Fibroblast of villous mesenchyme (primary cell): Measurements from ENCODE around the gene ERVH48-1. TPM values are rescaled to one million over a fixed set of nuclear protein-coding genes. Genes with fewer than 3 reads are reported as not detected.
"Not testable (repeated sequence)": the region's sequence is repeated elsewhere in the genome, so short reads cannot be mapped to it uniquely, and the experiment has no call there.

Experiments
- DNase-seq: peaks from one replicate; pipeline ENCODE4 v3.0.0-alpha.2; 2010; ENCODE audit warnings: low read depth
- H3K4me3 ChIP-seq: 2 replicates; pipeline ENCODE4 v1.5.1; 2011; ENCODE audit warnings: low read depth, mild to moderate bottlenecking, low read length
- CTCF ChIP-seq: IDR thresholded peaks from 2 replicates; pipeline ENCODE4 v1.5.1; 2012; ENCODE audit warnings: low read depth, mild to moderate bottlenecking, low read length; ENCODE audit not compliant: insufficient read depth
- total RNA-seq: library from RNA; depleted of rRNA; stranded (reverse); fragments of >200 nt; gene quantifications from 2 replicates; pipeline ENCODE4 v1.2.3, GENCODE V29; 2012

Gene ERVH48-1
- total RNA-seq, 1 donor = not detected

DNA sequence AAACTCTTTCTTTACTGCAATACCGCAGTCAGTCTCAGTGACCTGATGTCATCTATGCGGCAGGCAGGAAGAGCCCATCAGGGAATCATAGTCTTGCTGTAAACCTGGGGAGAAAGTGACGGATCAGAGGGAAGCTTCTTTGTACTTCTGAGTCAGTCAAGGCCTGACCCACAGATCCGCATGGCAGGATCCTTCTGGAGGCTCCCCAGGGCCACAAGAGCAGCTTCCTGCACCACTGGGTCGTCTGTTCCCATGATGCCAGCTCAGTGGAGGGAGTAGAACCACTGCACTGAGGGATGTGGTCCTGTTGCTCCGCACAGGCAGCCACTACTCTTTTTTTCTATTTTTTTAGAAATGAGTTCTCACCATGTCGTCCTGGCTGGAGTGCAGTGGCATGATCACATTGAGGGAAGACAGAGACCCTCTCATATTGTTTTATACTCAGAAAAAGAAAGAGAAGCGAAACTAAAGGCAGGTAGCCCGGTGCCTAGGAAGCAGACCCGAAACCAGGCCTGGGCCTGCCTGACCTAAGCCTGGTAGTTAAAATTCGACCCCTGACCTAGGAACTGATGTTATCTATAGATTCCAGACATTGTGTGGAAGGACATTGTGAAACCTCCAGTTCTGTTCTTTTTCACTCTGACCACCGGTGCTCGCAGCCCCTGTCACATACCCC lies 6.3 kb upstream of the ERVH48-1 start:
- peak; percentile 46 for DNase-seq
- peak overlapping the region; percentile 64 for H3K4me3 ChIP-seq
- TF ChIP-seq CTCF = no peak

DNA sequence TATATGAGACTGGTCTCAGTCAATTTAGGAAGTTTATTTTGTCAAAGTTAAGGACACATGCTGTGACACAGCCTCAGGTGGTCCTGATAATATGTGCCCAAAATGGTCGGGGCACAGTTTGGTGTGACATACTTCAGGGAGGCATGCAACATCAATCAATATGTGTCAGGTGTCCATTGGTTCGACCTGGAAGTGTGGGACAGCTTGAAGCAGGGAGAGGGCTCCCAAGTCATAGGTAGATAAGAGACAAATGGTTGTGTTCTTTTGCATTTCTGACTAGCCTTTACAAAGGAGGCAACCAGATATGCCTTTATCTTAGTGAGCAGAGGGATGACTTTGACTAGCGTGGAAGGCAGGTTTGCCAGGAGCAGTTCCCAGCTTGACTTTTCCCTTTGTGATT lies 4.5 kb upstream of the ERVH48-1 start:
- no peak for TF ChIP-seq CTCF
- no peak for DNase-seq
- no peak overlapping the region for H3K4me3 ChIP-seq

- DNase-seq = not testable (repeated sequence)
Observed at GRCh38 chr21:42927474-42928200, 2.2 kb upstream of the ERVH48-1 start.

DNA sequence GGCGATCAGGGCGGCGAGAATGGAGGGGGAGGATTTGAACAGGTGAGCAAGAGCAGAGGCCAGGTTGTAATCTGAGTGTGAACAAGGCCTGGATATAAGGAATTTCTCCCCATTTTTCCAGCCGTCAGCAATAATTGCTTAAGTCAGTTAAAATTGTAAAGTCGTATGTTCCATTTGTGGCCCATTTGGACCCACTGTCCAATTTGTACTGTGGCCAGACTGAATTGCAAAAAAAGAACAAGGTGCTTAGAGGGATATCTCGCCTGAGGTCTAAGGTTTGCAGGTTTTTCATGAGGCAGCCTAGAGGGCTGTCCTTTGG lies 1.0 kb downstream of the ERVH48-1 start:
- no peak for TF ChIP-seq CTCF
- DNase-seq = no peak
- peak overlapping the region; percentile 49 for H3K4me3 ChIP-seq

More at GRCh38 chr21:42927474-42928200, 2.2 kb upstream of the ERVH48-1 start:
- H3K4me3 ChIP-seq = not testable (repeated sequence)

DNA sequence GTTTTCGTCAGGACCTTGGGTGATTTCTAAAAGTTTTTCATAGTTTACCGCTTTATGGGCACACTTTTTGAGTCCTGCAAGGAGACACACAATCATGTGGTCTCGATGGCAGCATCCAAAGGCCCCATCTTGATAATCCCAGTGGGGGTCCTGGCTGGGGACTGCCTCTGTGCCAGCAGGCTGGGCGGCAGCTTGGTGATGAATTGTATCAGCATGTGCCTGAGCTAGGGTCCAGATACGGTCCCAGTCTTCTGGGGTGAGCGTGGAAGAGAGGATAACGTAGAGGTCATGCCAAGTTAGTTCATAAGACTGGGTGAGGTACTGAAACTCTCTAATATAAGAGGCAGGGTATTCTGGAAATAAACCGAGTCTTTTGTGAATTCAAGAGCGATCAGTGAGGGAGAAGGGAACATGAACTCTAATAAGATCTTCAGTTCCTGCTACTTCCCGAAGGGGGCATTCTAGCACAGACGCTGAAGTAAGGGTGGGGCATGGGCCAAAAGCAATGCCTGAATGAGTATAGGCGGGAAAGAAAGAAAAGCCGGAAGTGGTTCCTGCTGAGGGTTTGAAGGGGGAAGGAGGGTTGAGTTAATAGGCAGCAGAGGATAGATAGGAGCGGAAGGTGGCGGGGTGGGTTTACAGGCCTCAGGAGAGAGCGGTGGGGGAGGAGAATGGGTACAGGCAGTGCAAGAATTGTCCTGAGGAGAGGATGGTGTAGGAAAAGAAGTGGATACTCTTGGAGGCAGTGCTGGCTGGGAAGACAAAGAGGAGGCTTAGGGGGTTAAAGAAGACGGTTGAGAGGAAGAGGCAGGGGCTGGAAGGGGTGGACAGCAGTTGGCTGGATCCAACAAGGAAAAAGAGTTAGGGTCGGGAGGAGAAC lies 1.6 kb downstream of the ERVH48-1 start:
- peak; percentile 95 for DNase-seq
- H3K4me3 ChIP-seq = peak overlapping the region; percentile 49
- peak; percentile 95 for TF ChIP-seq CTCF

GRCh38 chr21:42922918-42923317 lies 2.5 kb downstream of the ERVH48-1 start:
- no peak for DNase-seq
- no peak for TF ChIP-seq CTCF
- H3K4me3 ChIP-seq = peak overlapping the region; percentile 49

DNA sequence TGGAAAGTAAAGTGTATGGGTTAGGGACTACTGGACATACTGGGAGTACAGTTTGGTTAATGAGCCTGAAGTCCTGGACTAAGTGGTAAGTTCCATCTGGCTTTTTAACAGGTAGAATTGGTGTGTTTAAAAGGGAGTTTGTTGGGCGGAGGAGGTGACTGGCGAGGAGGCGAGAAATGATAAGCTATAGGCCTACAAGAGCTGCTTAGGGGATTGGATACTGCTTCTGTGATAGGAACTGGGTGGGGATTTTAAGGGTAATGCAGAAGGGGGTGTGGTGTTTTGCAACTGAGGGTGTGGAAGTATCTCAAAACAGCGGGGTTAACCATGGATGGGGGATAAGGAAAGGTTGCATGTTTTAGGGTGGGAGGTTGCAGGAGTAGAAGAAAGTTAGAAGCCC lies 3.5 kb downstream of the ERVH48-1 start:
- H3K4me3 ChIP-seq = peak overlapping the region; percentile 18
- DNase-seq = no peak
- no peak for TF ChIP-seq CTCF
